ENCODE measurements around the gene ANTXR2.

ANTXR2 gene

GRCh38 chr4:79964400-79965211, 108.4 kb downstream of the ANTXR2 start:
- ATAC-seq (no peak), DNase-seq (no peak)
- Mint-ChIP-seq H3K4me3 (no peak overlapping the region), H3K27ac (no peak overlapping the region), H3K9me3 (no peaks in the 10 kb centered on the region), H3K27me3 (no peaks in the 10 kb centered on the region), H3K4me1 (no peaks in the 10 kb centered on the region)

GRCh38 chr4:79964020-79964399, 109.0 kb downstream of the ANTXR2 start:
- ATAC-seq, result no peak
- DNase-seq, result no peak
- no peaks in the 10 kb centered on the region for H3K9me3 Mint-ChIP-seq
- no peak overlapping the region for H3K27ac Mint-ChIP-seq
- H3K27me3 Mint-ChIP-seq, result no peaks in the 10 kb centered on the region
- no peak overlapping the region for H3K4me3 Mint-ChIP-seq
- no peaks in the 10 kb centered on the region for H3K4me1 Mint-ChIP-seq

- Mint-ChIP-seq H3K27me3 (no peaks in the 10 kb centered on the region), H3K4me3 (no peak overlapping the region), H3K4me1 (no peaks in the 10 kb centered on the region), H3K27ac (no peak overlapping the region), H3K9me3 (no peaks in the 10 kb centered on the region)
- DNase-seq (no peak), ATAC-seq (no peak)
These were observed 113.4 kb downstream of the ANTXR2 start for GRCh38 chr4:79959652-79960051.

GRCh38 chr4:79958466-79959264, 114.4 kb downstream of the ANTXR2 start:
- no peak for DNase-seq
- no peak for ATAC-seq
- Mint-ChIP-seq H3K27me3 (no peaks in the 10 kb centered on the region), H3K4me3 (no peak overlapping the region), H3K9me3 (no peaks in the 10 kb centered on the region), H3K27ac (no peak overlapping the region), H3K4me1 (no peaks in the 10 kb centered on the region)

- DNase-seq, result no peak
- Mint-ChIP-seq H3K4me1 (no peaks in the 10 kb centered on the region), H3K4me3 (no peak overlapping the region), H3K27me3 (no peaks in the 10 kb centered on the region), H3K9me3 (no peaks in the 10 kb centered on the region), H3K27ac (no peak overlapping the region)
- ATAC-seq, result no peak
These were observed 123.9 kb downstream of the ANTXR2 start for GRCh38 chr4:79949178-79949577.

GRCh38 chr4:79948739-79949138, 124.3 kb downstream of the ANTXR2 start:
- DNase-seq (no peak), ATAC-seq (no peak)
- H3K27me3 Mint-ChIP-seq, result no peaks in the 10 kb centered on the region
- H3K4me1 Mint-ChIP-seq, result no peaks in the 10 kb centered on the region
- no peak overlapping the region for H3K4me3 Mint-ChIP-seq
- no peak overlapping the region for H3K27ac Mint-ChIP-seq
- no peaks in the 10 kb centered on the region for H3K9me3 Mint-ChIP-seq

DNA sequence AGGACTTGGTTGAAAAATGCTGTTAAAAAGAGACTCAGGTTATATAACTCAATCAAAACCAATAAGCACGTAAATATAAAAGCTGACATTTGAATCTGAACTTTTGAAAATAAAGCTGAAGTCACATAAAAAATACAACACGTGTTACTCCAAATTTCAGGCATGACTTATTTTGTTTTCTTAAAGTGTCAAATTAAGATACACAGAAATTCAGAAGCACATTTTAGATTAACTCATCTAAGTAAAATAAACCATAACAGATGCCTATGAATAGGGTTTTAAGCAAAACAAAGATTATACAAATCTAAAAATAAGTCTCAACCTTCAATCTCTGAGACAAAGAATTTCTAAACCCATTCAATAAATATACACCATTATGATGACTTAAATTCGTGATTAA, 124.8 kb downstream of the ANTXR2 start:
- Mint-ChIP-seq H3K4me3 (no peak overlapping the region), H3K27ac (no peak overlapping the region), H3K4me1 (no peaks in the 10 kb centered on the region), H3K27me3 (no peaks in the 10 kb centered on the region), H3K9me3 (no peaks in the 10 kb centered on the region)
- ATAC-seq (no peak), DNase-seq (no peak)

GRCh38 chr4:79947386-79947785, 125.6 kb downstream of the ANTXR2 start:
- no peak for ATAC-seq
- no peaks in the 10 kb centered on the region for H3K27me3 Mint-ChIP-seq

DNA sequence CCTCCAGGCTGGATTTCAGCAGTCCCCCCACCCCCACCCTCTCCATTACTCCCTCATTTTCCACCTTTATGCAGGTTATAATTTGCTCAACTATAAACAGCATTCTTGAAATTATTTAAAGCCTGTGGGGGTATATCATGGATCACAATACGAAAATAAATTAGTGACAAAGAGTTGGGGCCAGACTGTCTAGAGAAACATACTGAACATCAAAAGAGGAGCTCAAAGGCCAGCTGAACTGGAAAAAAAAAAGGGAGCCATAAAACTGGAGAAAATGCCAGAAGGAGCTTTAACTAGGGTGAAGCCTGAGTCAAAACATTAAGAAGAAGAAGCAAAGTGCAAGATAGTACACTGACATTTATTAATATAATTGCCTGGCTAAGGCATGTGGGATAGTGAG, 137.8 kb downstream of the ANTXR2 start:
- no peaks in the 10 kb centered on the region for H3K9me3 Mint-ChIP-seq
- DNase-seq, result no peak
- no peak overlapping the region for H3K27ac Mint-ChIP-seq

More at GRCh38 chr4:79947386-79947785, 125.6 kb downstream of the ANTXR2 start:
- no peak overlapping the region for H3K4me3 Mint-ChIP-seq
- no peaks in the 10 kb centered on the region for H3K9me3 Mint-ChIP-seq
- H3K4me1 Mint-ChIP-seq, result no peaks in the 10 kb centered on the region
- H3K27ac Mint-ChIP-seq, result no peak overlapping the region
- no peak for DNase-seq

GRCh38 chr4:79934660-79935059, 138.4 kb downstream of the ANTXR2 start:
- ATAC-seq (no peak), DNase-seq (no peak)
- H3K27ac Mint-ChIP-seq, result no peak overlapping the region
- H3K27me3 Mint-ChIP-seq, result no peaks in the 10 kb centered on the region
- H3K4me3 Mint-ChIP-seq, result no peak overlapping the region
- H3K4me1 Mint-ChIP-seq, result no peaks in the 10 kb centered on the region
- no peaks in the 10 kb centered on the region for H3K9me3 Mint-ChIP-seq

More for the DNA sequence above, 137.8 kb downstream of the ANTXR2 start:
- H3K4me3 Mint-ChIP-seq, result no peak overlapping the region
- no peaks in the 10 kb centered on the region for H3K4me1 Mint-ChIP-seq
- no peak for ATAC-seq
- H3K27me3 Mint-ChIP-seq, result no peaks in the 10 kb centered on the region

DNA sequence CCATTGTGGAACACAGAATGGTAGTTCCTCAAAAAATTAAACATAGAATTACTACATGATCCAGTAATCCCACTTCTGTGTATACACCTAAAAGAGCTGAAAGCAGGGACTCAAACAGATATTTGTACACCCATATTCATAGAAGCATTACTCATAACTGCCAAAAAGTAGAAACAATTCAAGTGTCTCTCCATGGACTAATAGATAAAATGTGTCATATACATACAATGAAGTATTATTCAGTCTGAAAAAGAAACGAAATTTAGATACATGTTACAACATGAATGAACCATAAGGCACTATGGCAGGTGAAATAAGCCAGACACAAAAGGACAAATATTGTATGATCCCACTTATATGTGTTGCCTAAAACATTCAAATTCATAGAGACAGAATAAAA, 145.1 kb downstream of the ANTXR2 start:
- DNase-seq (no peak), ATAC-seq (no peak)
- Mint-ChIP-seq H3K27ac (no peak overlapping the region), H3K4me1 (no peaks in the 10 kb centered on the region), H3K27me3 (no peaks in the 10 kb centered on the region), H3K9me3 (no peaks in the 10 kb centered on the region), H3K4me3 (no peak overlapping the region)

GRCh38 chr4:79923281-79923680, 149.7 kb downstream of the ANTXR2 start:
- Mint-ChIP-seq H3K9me3 (no peaks in the 10 kb centered on the region), H3K27ac (no peak overlapping the region), H3K4me1 (no peaks in the 10 kb centered on the region), H3K4me3 (no peak overlapping the region), H3K27me3 (no peaks in the 10 kb centered on the region)
- DNase-seq (no peak), ATAC-seq (no peak)

GRCh38 chr4:79922011-79922410, 151.0 kb downstream of the ANTXR2 start:
- Mint-ChIP-seq H3K4me3 (no peak overlapping the region), H3K9me3 (no peaks in the 10 kb centered on the region), H3K4me1 (no peaks in the 10 kb centered on the region), H3K27ac (no peak overlapping the region), H3K27me3 (no peaks in the 10 kb centered on the region)
- ATAC-seq (no peak), DNase-seq (no peak)

DNA sequence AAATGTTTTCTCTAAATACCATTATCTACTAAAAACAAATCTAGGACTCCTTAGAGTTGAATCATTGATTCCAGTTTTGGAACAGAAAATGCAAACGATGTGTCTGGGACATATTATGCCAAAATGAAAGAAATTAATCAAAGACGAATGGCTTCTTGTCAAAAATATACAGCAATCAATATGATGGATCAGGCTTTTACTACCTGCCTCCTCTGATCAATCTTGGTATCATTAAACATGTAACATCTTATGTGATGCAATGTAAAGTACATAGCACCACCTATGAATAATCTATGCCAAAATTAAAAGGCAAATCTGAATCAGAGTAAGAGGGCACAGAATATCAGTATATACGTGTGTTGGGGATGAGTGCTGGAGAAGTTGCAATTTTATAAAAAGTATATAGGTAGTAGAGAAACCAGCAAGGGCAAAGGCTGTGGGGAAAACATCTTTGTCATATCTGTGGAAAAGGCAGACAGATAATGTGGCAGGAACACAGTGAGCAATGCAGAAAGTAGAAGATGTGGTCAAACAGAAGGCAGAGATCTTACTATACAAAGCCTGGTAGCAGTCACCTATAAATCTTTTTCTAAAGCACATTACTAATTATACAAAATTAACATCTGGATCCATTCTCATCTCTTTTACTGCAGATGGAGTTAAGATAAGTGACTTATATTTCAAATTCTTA, 152.7 kb downstream of the ANTXR2 start:
- ATAC-seq (peak; percentile 46), DNase-seq (no peak)
- Mint-ChIP-seq H3K9me3 (no peaks in the 10 kb centered on the region), H3K4me1 (no peaks in the 10 kb centered on the region), H3K4me3 (no peak overlapping the region), H3K27ac (no peak overlapping the region), H3K27me3 (no peaks in the 10 kb centered on the region)

DNA sequence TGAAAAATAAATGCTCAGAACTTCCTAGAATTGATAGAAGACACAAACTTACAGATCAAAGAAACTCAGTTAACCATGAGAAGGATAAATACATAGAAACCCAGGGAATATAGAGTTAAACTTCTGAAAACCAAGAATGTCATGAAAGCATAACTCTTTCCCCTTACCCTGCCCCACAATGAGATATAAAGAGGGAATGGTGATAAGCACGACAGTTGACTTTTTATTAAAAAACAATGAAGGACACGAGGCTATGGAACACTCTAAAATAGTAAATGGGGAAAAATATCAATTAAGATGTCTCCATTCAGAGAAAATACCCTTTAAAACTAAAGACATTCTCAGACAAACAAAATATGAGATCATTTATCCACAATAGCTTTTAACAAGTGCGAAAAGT, 154.7 kb downstream of the ANTXR2 start:
- Mint-ChIP-seq H3K4me3 (no peak overlapping the region), H3K27ac (no peak overlapping the region), H3K4me1 (peaks cover 6% of the 10 kb centered on the region), H3K9me3 (no peaks in the 10 kb centered on the region), H3K27me3 (no peaks in the 10 kb centered on the region)
- ATAC-seq (no peak), DNase-seq (no peak)

GRCh38 chr4:79917246-79917645, 155.8 kb downstream of the ANTXR2 start:
- no peaks in the 10 kb centered on the region for H3K9me3 Mint-ChIP-seq

More at GRCh38 chr4:79917246-79917645, 155.8 kb downstream of the ANTXR2 start:
- H3K4me3 Mint-ChIP-seq, result no peak overlapping the region
- DNase-seq (peak; percentile 37 to 46), ATAC-seq (peak; percentile 57)
- peaks cover 6% of the 10 kb centered on the region for H3K4me1 Mint-ChIP-seq
- H3K27ac Mint-ChIP-seq, result no peak overlapping the region
- H3K27me3 Mint-ChIP-seq, result no peaks in the 10 kb centered on the region
